ENCODE results near the gene CRYL1. TPM values are rescaled to one million over a fixed set of nuclear protein-coding genes. Genes with fewer than 3 reads are reported as not detected.

Gene CRYL1
- total and polyA plus RNA-seq, 5 donors from 2014 or later: 16.2 to 55.0 (median 53.6) TPM

GRCh38 chr13:20461860-20462532 lies 63.7 kb downstream of the CRYL1 start:
- Mint-ChIP-seq H3K4me1 (peaks cover 16 to 34% (median 21%) of the 10 kb centered on the region in 4 donors), H3K4me3 (no peak overlapping the region), H3K27me3 (no peaks in the 10 kb centered on the region), H3K36me3 (peaks cover 4% of the 10 kb centered on the region), H3K9me3 (no peaks in the 10 kb centered on the region), H3K27ac (no peak overlapping the region)
- no peak for DNase-seq
- no peak for ATAC-seq (ENCODE audit: low read depth in 2 of 2)
- no peak overlapping the region for H3K27ac ChIP-seq (ENCODE audit: insufficient read depth, low read length, poor library complexity, severe bottlenecking)
- H3K27me3 ChIP-seq (ENCODE audit: control insufficient read depth, insufficient read depth, low read length): no peaks in the 10 kb centered on the region
- no peaks in the 10 kb centered on the region for H3K9me3 ChIP-seq (ENCODE audit: control insufficient read depth in 2 of 2, low read length in 2 of 2)
- no peak overlapping the region for H3K4me3 ChIP-seq (ENCODE audit: low read depth, low read length)
- peaks cover 13% of the 10 kb centered on the region for H3K4me1 ChIP-seq (ENCODE audit: control insufficient read depth, insufficient read depth, low read length, poor library complexity, severe bottlenecking)
- H3K36me3 ChIP-seq (ENCODE audit: control insufficient read depth, insufficient read depth, low read length): no peaks in the 10 kb centered on the region

- Mint-ChIP-seq H3K36me3 (peaks cover 4% of the 10 kb centered on the region), H3K4me3 (no peak overlapping the region), H3K27ac (peak overlapping the region in 1 of 3 donors; percentile 87), H3K4me1 (peaks cover 16 to 36% (median 25%) of the 10 kb centered on the region in 4 donors), H3K27me3 (no peaks in the 10 kb centered on the region), H3K9me3 (no peaks in the 10 kb centered on the region)
- no peak for ATAC-seq (ENCODE audit: low read depth in 2 of 2)
- no peaks in the 10 kb centered on the region for H3K27me3 ChIP-seq (ENCODE audit: control insufficient read depth, insufficient read depth, low read length)
- H3K4me3 ChIP-seq (ENCODE audit: low read depth, low read length): no peak overlapping the region
- DNase-seq: no peak
- H3K36me3 ChIP-seq (ENCODE audit: control insufficient read depth, insufficient read depth, low read length): no peaks in the 10 kb centered on the region
- peaks cover 17% of the 10 kb centered on the region for H3K4me1 ChIP-seq (ENCODE audit: control insufficient read depth, insufficient read depth, low read length, poor library complexity, severe bottlenecking)
- H3K9me3 ChIP-seq (ENCODE audit: control insufficient read depth in 2 of 2, low read length in 2 of 2): no peaks in the 10 kb centered on the region
- H3K27ac ChIP-seq (ENCODE audit: insufficient read depth, low read length, poor library complexity, severe bottlenecking): no peak overlapping the region
Measured at GRCh38 chr13:20461481-20461859, 64.2 kb downstream of the CRYL1 start.

GRCh38 chr13:20460761-20461160 lies 64.9 kb downstream of the CRYL1 start:
- ATAC-seq (ENCODE audit: low read depth in 2 of 2): no peak
- no peaks in the 10 kb centered on the region for H3K27me3 ChIP-seq (ENCODE audit: control insufficient read depth, insufficient read depth, low read length)
- Mint-ChIP-seq H3K27me3 (no peaks in the 10 kb centered on the region), H3K4me1 (peaks cover 16 to 33% (median 26%) of the 10 kb centered on the region in 4 donors), H3K4me3 (no peak overlapping the region), H3K9me3 (no peaks in the 10 kb centered on the region), H3K36me3 (peaks cover 4% of the 10 kb centered on the region), H3K27ac (peak overlapping the region in 1 of 3 donors; percentile 72)
- H3K9me3 ChIP-seq (ENCODE audit: control insufficient read depth in 2 of 2, low read length in 2 of 2): no peaks in the 10 kb centered on the region
- DNase-seq: no peak
- no peaks in the 10 kb centered on the region for H3K36me3 ChIP-seq (ENCODE audit: control insufficient read depth, insufficient read depth, low read length)
- no peak overlapping the region for H3K4me3 ChIP-seq (ENCODE audit: low read depth, low read length)
- no peak overlapping the region for H3K27ac ChIP-seq (ENCODE audit: insufficient read depth, low read length, poor library complexity, severe bottlenecking)
- peaks cover 17% of the 10 kb centered on the region for H3K4me1 ChIP-seq (ENCODE audit: control insufficient read depth, insufficient read depth, low read length, poor library complexity, severe bottlenecking)

GRCh38 chr13:20457670-20458069 lies 68.0 kb downstream of the CRYL1 start:
- H3K9me3 Mint-ChIP-seq: no peaks in the 10 kb centered on the region
- no peaks in the 10 kb centered on the region for H3K27me3 Mint-ChIP-seq
- H3K27ac Mint-ChIP-seq: peak overlapping the region in 2 of 3 donors; percentile 20 to 67
- H3K27me3 ChIP-seq (ENCODE audit: control insufficient read depth, insufficient read depth, low read length): no peaks in the 10 kb centered on the region
- no peak for DNase-seq
- no peaks in the 10 kb centered on the region for H3K36me3 ChIP-seq (ENCODE audit: control insufficient read depth, insufficient read depth, low read length)
- H3K9me3 ChIP-seq (ENCODE audit: control insufficient read depth in 2 of 2, low read length in 2 of 2): no peaks in the 10 kb centered on the region
- H3K4me1 Mint-ChIP-seq: peaks cover 18 to 38% (median 22%) of the 10 kb centered on the region in 4 donors
- no peak overlapping the region for H3K4me3 Mint-ChIP-seq
- H3K4me3 ChIP-seq (ENCODE audit: low read depth, low read length): no peak overlapping the region
- peaks cover 17% of the 10 kb centered on the region for H3K4me1 ChIP-seq (ENCODE audit: control insufficient read depth, insufficient read depth, low read length, poor library complexity, severe bottlenecking)
- no peak overlapping the region for H3K27ac ChIP-seq (ENCODE audit: insufficient read depth, low read length, poor library complexity, severe bottlenecking)
- peaks cover 4% of the 10 kb centered on the region for H3K36me3 Mint-ChIP-seq
- no peak for ATAC-seq (ENCODE audit: low read depth in 2 of 2)

- peaks cover 27 to 47% (median 31%) of the 10 kb centered on the region in 4 donors for H3K4me1 Mint-ChIP-seq
- no peak overlapping the region for H3K4me3 Mint-ChIP-seq
- Histone ChIP-seq H3K27ac (ENCODE audit: insufficient read depth, low read length, poor library complexity, severe bottlenecking) (no peak overlapping the region), H3K4me1 (ENCODE audit: control insufficient read depth, insufficient read depth, low read length, poor library complexity, severe bottlenecking) (peaks cover 19% of the 10 kb centered on the region), H3K9me3 (ENCODE audit: control insufficient read depth in 2 of 2, low read length in 2 of 2) (no peaks in the 10 kb centered on the region), H3K4me3 (ENCODE audit: low read depth, low read length) (no peak overlapping the region), H3K36me3 (ENCODE audit: control insufficient read depth, insufficient read depth, low read length) (no peaks in the 10 kb centered on the region), H3K27me3 (ENCODE audit: control insufficient read depth, insufficient read depth, low read length) (no peaks in the 10 kb centered on the region)
- H3K9me3 Mint-ChIP-seq: peaks cover 0 to 3% (median 0%) of the 10 kb centered on the region in 7 donors
- DNase-seq: no peak
- H3K27ac Mint-ChIP-seq: peak overlapping the region in 1 of 3 donors; percentile 67
- peak in 1 of 2 donors; percentile 34 for ATAC-seq (ENCODE audit: low read depth in 2 of 2)
- H3K36me3 Mint-ChIP-seq: peaks cover 4% of the 10 kb centered on the region
- no peaks in the 10 kb centered on the region for H3K27me3 Mint-ChIP-seq
Measured at GRCh38 chr13:20456737-20457136, 68.9 kb downstream of the CRYL1 start.

- Histone ChIP-seq H3K36me3 (ENCODE audit: control insufficient read depth, insufficient read depth, low read length) (no peaks in the 10 kb centered on the region), H3K27me3 (ENCODE audit: control insufficient read depth, insufficient read depth, low read length) (no peaks in the 10 kb centered on the region), H3K4me1 (ENCODE audit: control insufficient read depth, insufficient read depth, low read length, poor library complexity, severe bottlenecking) (peaks cover 8% of the 10 kb centered on the region), H3K9me3 (ENCODE audit: control insufficient read depth in 2 of 2, low read length in 2 of 2) (peaks cover 14 to 23% of the 10 kb centered on the region in 2 experiments), H3K27ac (ENCODE audit: insufficient read depth, low read length, poor library complexity, severe bottlenecking) (no peak overlapping the region), H3K4me3 (ENCODE audit: low read depth, low read length) (no peak overlapping the region)
- Mint-ChIP-seq H3K27ac (peak overlapping the region in 1 of 3 donors; percentile 44), H3K36me3 (peaks cover 20% of the 10 kb centered on the region), H3K27me3 (peaks cover 4% of the 10 kb centered on the region), H3K9me3 (peaks cover 0 to 24% (median 16%) of the 10 kb centered on the region in 7 donors), H3K4me1 (peaks cover 18 to 42% (median 21%) of the 10 kb centered on the region in 4 donors), H3K4me3 (peak overlapping the region in 3 of 4 donors; percentile 36 to 67 (median 61))
- DNase-seq: peak in 2 of 3 donors; percentile 31 to 34
- no peak for ATAC-seq (ENCODE audit: low read depth in 2 of 2)
Measured at GRCh38 chr13:20451397-20451796, 74.3 kb downstream of the CRYL1 start.

- Mint-ChIP-seq H3K36me3 (peaks cover 21% of the 10 kb centered on the region), H3K27me3 (peaks cover 4% of the 10 kb centered on the region), H3K4me1 (peaks cover 15 to 25% (median 22%) of the 10 kb centered on the region in 4 donors), H3K27ac (no peak overlapping the region), H3K4me3 (no peak overlapping the region), H3K9me3 (peaks cover 0 to 30% (median 16%) of the 10 kb centered on the region in 7 donors)
- H3K4me3 ChIP-seq (ENCODE audit: low read depth, low read length): no peak overlapping the region
- no peaks in the 10 kb centered on the region for H3K36me3 ChIP-seq (ENCODE audit: control insufficient read depth, insufficient read depth, low read length)
- H3K27me3 ChIP-seq (ENCODE audit: control insufficient read depth, insufficient read depth, low read length): no peaks in the 10 kb centered on the region
- ATAC-seq (ENCODE audit: low read depth in 2 of 2): no peak
- H3K4me1 ChIP-seq (ENCODE audit: control insufficient read depth, insufficient read depth, low read length, poor library complexity, severe bottlenecking): peaks cover 8% of the 10 kb centered on the region
- DNase-seq: no peak
- no peak overlapping the region for H3K27ac ChIP-seq (ENCODE audit: insufficient read depth, low read length, poor library complexity, severe bottlenecking)
- peaks cover 19 to 23% of the 10 kb centered on the region in 2 experiments for H3K9me3 ChIP-seq (ENCODE audit: control insufficient read depth in 2 of 2, low read length in 2 of 2)
Measured at GRCh38 chr13:20448470-20448869, 77.2 kb downstream of the CRYL1 start.

- H3K27ac Mint-ChIP-seq: no peak overlapping the region
Measured at GRCh38 chr13:20446900-20447299, 78.8 kb downstream of the CRYL1 start.

More at GRCh38 chr13:20446900-20447299, 78.8 kb downstream of the CRYL1 start:
- peaks cover 24% of the 10 kb centered on the region for H3K36me3 Mint-ChIP-seq
- peaks cover 13 to 33% (median 20%) of the 10 kb centered on the region in 4 donors for H3K4me1 Mint-ChIP-seq
- H3K4me3 Mint-ChIP-seq: no peak overlapping the region
- Histone ChIP-seq H3K27me3 (ENCODE audit: control insufficient read depth, insufficient read depth, low read length) (no peaks in the 10 kb centered on the region), H3K27ac (ENCODE audit: insufficient read depth, low read length, poor library complexity, severe bottlenecking) (no peak overlapping the region), H3K9me3 (ENCODE audit: control insufficient read depth in 2 of 2, low read length in 2 of 2) (peaks cover 19 to 23% of the 10 kb centered on the region in 2 experiments), H3K36me3 (ENCODE audit: control insufficient read depth, insufficient read depth, low read length) (no peaks in the 10 kb centered on the region), H3K4me3 (ENCODE audit: low read depth, low read length) (no peak overlapping the region), H3K4me1 (ENCODE audit: control insufficient read depth, insufficient read depth, low read length, poor library complexity, severe bottlenecking) (peaks cover 7% of the 10 kb centered on the region)
- no peak for DNase-seq
- H3K9me3 Mint-ChIP-seq: peaks cover 0 to 30% (median 15%) of the 10 kb centered on the region in 7 donors
- ATAC-seq (ENCODE audit: low read depth in 2 of 2): no peak
- H3K27me3 Mint-ChIP-seq: peaks cover 4% of the 10 kb centered on the region

Measured in CD4-positive, CD25-positive, alpha-beta regulatory T cell (primary cell).